Measurements from ENCODE around the gene DEPDC5.

DEPDC5 gene

GRCh38 chr22:31897842-31898805 is 144.3 kb downstream of the DEPDC5 start:
- no peak for DNase-seq

- DNase-seq = no peak
Measured at GRCh38 chr22:31898926-31899325, 145.1 kb downstream of the DEPDC5 start.

- no peak for DNase-seq
Measured at GRCh38 chr22:31899669-31900068, 145.8 kb downstream of the DEPDC5 start.

GRCh38 chr22:31901388-31902137 is 147.7 kb downstream of the DEPDC5 start:
- no peak for DNase-seq

- DNase-seq = no peak
Measured at GRCh38 chr22:31904651-31905050, 150.8 kb downstream of the DEPDC5 start.

- DNase-seq = no peak
Measured at GRCh38 chr22:31905356-31905755, 151.5 kb downstream of the DEPDC5 start.

- no peak for DNase-seq
Measured at GRCh38 chr22:31906086-31906485, 152.3 kb downstream of the DEPDC5 start.

- no peak for DNase-seq
Measured at GRCh38 chr22:31906569-31906968, 152.8 kb downstream of the DEPDC5 start.

- no peak for DNase-seq
Measured at GRCh38 chr22:31909977-31910376, 156.2 kb downstream of the DEPDC5 start.

- no peak for DNase-seq
Measured at GRCh38 chr22:31911565-31912406, 158.0 kb downstream of the DEPDC5 start.

- DNase-seq = no peak
Measured at GRCh38 chr22:31912407-31912743, 158.6 kb downstream of the DEPDC5 start.

- DNase-seq = no peak
Measured at GRCh38 chr22:31915586-31915985, 161.8 kb downstream of the DEPDC5 start.

- DNase-seq = peak; percentile 74 to 75
Measured at GRCh38 chr22:31917227-31917921, 163.6 kb downstream of the DEPDC5 start.

GRCh38 chr22:31919730-31920129 is 165.9 kb downstream of the DEPDC5 start:
- DNase-seq = no peak

- DNase-seq = no peak
Measured at GRCh38 chr22:31920306-31920705, 166.5 kb downstream of the DEPDC5 start.

GRCh38 chr22:31921106-31921505 is 167.3 kb downstream of the DEPDC5 start:
- DNase-seq = no peak

GRCh38 chr22:31922534-31922933 is 168.7 kb downstream of the DEPDC5 start:
- peak in 1 of 2 donors; percentile 80 for DNase-seq

GRCh38 chr22:31923136-31923535 is 169.3 kb downstream of the DEPDC5 start:
- DNase-seq = peak; percentile 63 to 68

GRCh38 chr22:31923747-31924146 is 169.9 kb downstream of the DEPDC5 start:
- no peak for DNase-seq

GRCh38 chr22:31925056-31925455 is 171.2 kb downstream of the DEPDC5 start:
- no peak for DNase-seq

- no peak for DNase-seq
Measured at GRCh38 chr22:31926024-31926423, 172.2 kb downstream of the DEPDC5 start.

- DNase-seq = no peak
Measured at GRCh38 chr22:31926969-31927368, 173.2 kb downstream of the DEPDC5 start.
